Effector memory CD8-positive, alpha-beta T cell (primary cell): Measurements from ENCODE around the gene AP1G2.

ENCODE experiments used
- ATAC-seq: fragments of 150-1000 bp; cut with Tn5 transposase; replicated peaks from 2 replicates; pipeline ENCODE4 v1.10.0; 2021; ENCODE audit warnings: mild to moderate bottlenecking, moderate library complexity
- DNase-seq, 3 experiments: peaks; one replicate each; pipeline ENCODE4 v3.0.0; 2021
- H3K27ac Mint-ChIP-seq, 2 donors: one replicate each; pipeline ENCODE4 v1.8.0; 2022; ENCODE audit warnings: mild to moderate bottlenecking in 2 of 2, mixed read lengths in 2 of 2, moderate library complexity in 2 of 2
- H3K27me3 Mint-ChIP-seq, 2 donors: one replicate each; pipeline ENCODE4 v1.8.0; 2022; ENCODE audit warnings: mixed read lengths in 2 of 2
- H3K36me3 Mint-ChIP-seq: one replicate; pipeline ENCODE4 v1.8.0; 2022; ENCODE audit warnings: mild to moderate bottlenecking, moderate library complexity, mixed read lengths; ENCODE audit not compliant: insufficient read depth
- H3K4me1 Mint-ChIP-seq, 2 donors: one replicate each; pipeline ENCODE4 v1.8.0; 2022; ENCODE audit warnings: low read depth in 2 of 2, mixed read lengths in 2 of 2
- H3K4me3 Mint-ChIP-seq, 2 donors: one replicate each; pipeline ENCODE4 v1.8.0; 2022; ENCODE audit warnings: mild to moderate bottlenecking in 2 of 2, mixed read lengths in 2 of 2, moderate library complexity in 2 of 2
- H3K9me3 Mint-ChIP-seq, 2 donors: one replicate each; pipeline ENCODE4 v1.8.0; 2022; ENCODE audit warnings: mixed read lengths in 2 of 2

Gene AP1G2

DNA sequence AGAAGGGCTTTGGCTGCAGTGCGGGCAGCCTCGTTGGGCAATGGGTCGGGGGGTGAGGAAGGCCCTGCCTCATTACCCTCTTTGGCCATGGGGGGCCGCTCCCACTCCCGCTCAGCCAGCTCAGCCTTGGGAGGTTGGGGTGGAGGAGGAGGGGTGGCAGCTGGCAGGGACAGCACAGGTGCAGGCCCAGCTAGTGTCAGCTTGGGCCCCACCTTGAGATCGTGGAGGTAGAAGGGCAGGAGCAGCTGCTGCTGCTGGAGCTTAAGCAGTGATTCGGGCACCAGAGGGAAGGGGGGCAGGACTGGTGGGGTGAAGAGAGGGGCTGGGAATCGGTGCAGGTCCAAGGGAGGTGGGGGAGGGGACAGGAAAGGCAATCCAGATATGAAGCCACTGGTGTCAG is 42.0 kb downstream of the AP1G2 start:
- DNase-seq (no peak), ATAC-seq (no peak)
- H3K27ac Mint-ChIP-seq: no peak overlapping the region
- no peaks in the 10 kb centered on the region for H3K9me3 Mint-ChIP-seq
- no peaks in the 10 kb centered on the region for H3K36me3 Mint-ChIP-seq
- H3K4me3 Mint-ChIP-seq: no peak overlapping the region
- H3K4me1 Mint-ChIP-seq: no peaks in the 10 kb centered on the region
- no peaks in the 10 kb centered on the region for H3K27me3 Mint-ChIP-seq

DNA sequence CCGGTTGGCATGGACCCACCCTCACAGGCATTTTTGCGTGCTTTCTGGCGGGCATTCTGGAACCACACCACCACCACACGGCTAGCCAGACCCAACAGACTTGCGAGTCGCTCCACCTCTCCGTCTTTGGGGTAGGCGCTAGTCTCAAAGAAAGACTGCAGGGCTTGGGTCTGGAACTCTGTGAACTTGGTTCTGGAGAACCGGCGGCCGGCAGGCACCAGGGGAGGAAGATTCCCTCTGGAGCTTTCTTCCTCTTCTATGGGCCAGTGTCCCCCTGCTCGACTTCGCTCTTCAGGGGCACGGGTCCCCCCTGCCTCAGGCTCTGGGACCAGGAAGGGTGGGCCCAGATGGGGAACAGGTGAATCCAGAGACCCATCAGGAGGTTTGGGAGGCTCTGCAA is 42.6 kb downstream of the AP1G2 start:
- Mint-ChIP-seq H3K27ac (no peak overlapping the region), H3K27me3 (no peaks in the 10 kb centered on the region), H3K9me3 (no peaks in the 10 kb centered on the region), H3K36me3 (no peaks in the 10 kb centered on the region), H3K4me3 (no peak overlapping the region), H3K4me1 (no peaks in the 10 kb centered on the region)
- DNase-seq (no peak), ATAC-seq (no peak)

GRCh38 chr14:23523229-23524016 is 44.2 kb downstream of the AP1G2 start:
- DNase-seq (no peak), ATAC-seq (no peak)
- H3K27me3 Mint-ChIP-seq: no peaks in the 10 kb centered on the region
- H3K4me3 Mint-ChIP-seq: no peak overlapping the region
- peaks cover 2% of the 10 kb centered on the region for H3K36me3 Mint-ChIP-seq
- no peaks in the 10 kb centered on the region for H3K4me1 Mint-ChIP-seq
- no peak overlapping the region for H3K27ac Mint-ChIP-seq
- no peaks in the 10 kb centered on the region for H3K9me3 Mint-ChIP-seq

GRCh38 chr14:23522643-23523198 is 44.9 kb downstream of the AP1G2 start:
- DNase-seq: no peak
- no peak for ATAC-seq
- Mint-ChIP-seq H3K36me3 (peaks cover 2% of the 10 kb centered on the region), H3K27me3 (no peaks in the 10 kb centered on the region), H3K4me3 (no peak overlapping the region), H3K4me1 (no peaks in the 10 kb centered on the region), H3K27ac (no peak overlapping the region), H3K9me3 (no peaks in the 10 kb centered on the region)

DNA sequence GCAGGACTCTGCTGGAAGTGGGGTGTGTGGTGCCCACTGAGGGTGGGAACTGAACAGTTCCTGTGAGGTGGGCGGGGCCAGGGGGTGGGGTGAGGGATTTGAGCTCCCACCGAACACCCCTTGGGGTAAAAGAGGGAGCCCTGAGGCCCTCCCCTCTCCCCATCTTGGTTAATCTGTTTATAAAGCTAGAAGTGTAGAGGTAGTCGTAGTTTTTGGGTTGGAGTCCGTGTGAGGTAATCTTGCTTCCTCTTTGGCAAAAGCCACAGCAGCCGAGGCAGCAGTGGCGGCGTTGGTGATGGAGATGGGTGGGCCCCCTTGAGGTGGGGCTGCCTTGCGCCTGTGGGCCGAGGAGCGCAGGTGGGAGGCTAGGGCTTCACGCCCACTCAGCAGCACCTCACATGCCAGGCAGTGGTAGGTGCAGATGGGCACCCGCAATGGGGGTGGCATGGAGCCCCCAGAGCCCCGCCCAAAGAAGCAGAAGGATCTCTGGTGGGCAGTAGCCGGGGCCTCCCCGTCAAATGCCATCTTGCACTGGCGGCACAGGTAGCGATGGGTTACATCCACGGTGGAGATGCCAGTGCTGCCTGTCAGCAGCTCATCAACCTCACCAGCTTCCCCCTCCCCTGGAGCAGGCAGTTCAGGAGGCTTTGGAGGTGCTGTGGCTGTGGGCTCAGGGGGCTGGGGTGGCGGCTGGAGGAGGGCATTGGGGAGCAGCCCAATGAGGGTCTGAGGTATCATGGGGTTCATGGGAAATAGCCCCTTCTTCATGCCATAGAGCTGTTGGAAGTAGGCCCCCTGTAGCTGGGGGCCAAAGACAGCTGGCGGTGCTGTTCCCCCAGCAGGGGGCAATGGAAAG is 45.6 kb downstream of the AP1G2 start:
- peaks cover 2% of the 10 kb centered on the region for H3K36me3 Mint-ChIP-seq
- no peak for ATAC-seq
- H3K27me3 Mint-ChIP-seq: no peaks in the 10 kb centered on the region
- H3K27ac Mint-ChIP-seq: no peak overlapping the region
- no peaks in the 10 kb centered on the region for H3K4me1 Mint-ChIP-seq
- no peak for DNase-seq
- no peaks in the 10 kb centered on the region for H3K9me3 Mint-ChIP-seq
- H3K4me3 Mint-ChIP-seq: no peak overlapping the region

GRCh38 chr14:23520899-23521533 is 46.6 kb downstream of the AP1G2 start:
- Mint-ChIP-seq H3K27ac (peak overlapping the region in 1 of 2 donors; percentile 22), H3K27me3 (no peaks in the 10 kb centered on the region), H3K36me3 (peaks cover 2% of the 10 kb centered on the region), H3K4me3 (no peak overlapping the region), H3K9me3 (no peaks in the 10 kb centered on the region), H3K4me1 (no peaks in the 10 kb centered on the region)
- ATAC-seq (no peak), DNase-seq (no peak)

DNA sequence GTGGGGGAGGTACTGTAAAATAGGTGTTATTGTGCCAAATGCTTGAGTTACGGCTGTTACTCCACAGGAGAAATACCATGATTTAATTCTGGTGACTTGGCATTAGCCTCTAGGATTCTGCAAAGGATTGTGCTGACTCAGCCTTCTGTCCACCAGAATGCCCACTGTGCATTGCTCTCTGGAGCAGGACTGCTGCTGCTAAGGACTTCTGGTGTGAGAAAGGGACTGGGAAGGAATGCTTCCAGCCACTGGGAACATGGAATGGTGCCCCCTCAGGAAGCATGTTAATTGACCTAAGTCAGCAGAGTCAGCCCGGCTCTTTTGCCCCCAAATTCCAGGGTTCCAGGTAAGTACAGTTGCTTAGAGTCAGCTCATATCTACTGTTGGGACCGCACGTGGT is 48.9 kb downstream of the AP1G2 start:
- DNase-seq (no peak), ATAC-seq (no peak)
- H3K27me3 Mint-ChIP-seq: no peaks in the 10 kb centered on the region
- H3K4me1 Mint-ChIP-seq: peaks cover 0 to 2% of the 10 kb centered on the region in 2 donors
- no peaks in the 10 kb centered on the region for H3K9me3 Mint-ChIP-seq
- peak overlapping the region in 1 of 2 donors; percentile 65 for H3K27ac Mint-ChIP-seq
- peaks cover 2% of the 10 kb centered on the region for H3K36me3 Mint-ChIP-seq
- no peak overlapping the region for H3K4me3 Mint-ChIP-seq

GRCh38 chr14:23517650-23518326 is 49.8 kb downstream of the AP1G2 start:
- ATAC-seq (no peak), DNase-seq (no peak)
- H3K27me3 Mint-ChIP-seq: no peaks in the 10 kb centered on the region
- H3K4me3 Mint-ChIP-seq: no peak overlapping the region
- peaks cover 2% of the 10 kb centered on the region for H3K36me3 Mint-ChIP-seq
- no peak overlapping the region for H3K27ac Mint-ChIP-seq
- H3K9me3 Mint-ChIP-seq: no peaks in the 10 kb centered on the region
- H3K4me1 Mint-ChIP-seq: peaks cover 0 to 2% of the 10 kb centered on the region in 2 donors

- H3K4me3 Mint-ChIP-seq: no peak overlapping the region
- peaks cover 4 to 8% of the 10 kb centered on the region in 2 donors for H3K4me1 Mint-ChIP-seq
- no peak for ATAC-seq
- H3K27me3 Mint-ChIP-seq: no peaks in the 10 kb centered on the region
- H3K36me3 Mint-ChIP-seq: peaks cover 2% of the 10 kb centered on the region
- H3K9me3 Mint-ChIP-seq: no peaks in the 10 kb centered on the region
- H3K27ac Mint-ChIP-seq: no peak overlapping the region
- no peak for DNase-seq
Observed at GRCh38 chr14:23514644-23514957, 53.0 kb downstream of the AP1G2 start.

GRCh38 chr14:23513818-23514643 is 53.6 kb downstream of the AP1G2 start:
- DNase-seq (no peak), ATAC-seq (no peak)
- H3K9me3 Mint-ChIP-seq: no peaks in the 10 kb centered on the region
- no peak overlapping the region for H3K27ac Mint-ChIP-seq
- no peaks in the 10 kb centered on the region for H3K27me3 Mint-ChIP-seq
- H3K4me3 Mint-ChIP-seq: no peak overlapping the region
- H3K36me3 Mint-ChIP-seq: no peaks in the 10 kb centered on the region
- H3K4me1 Mint-ChIP-seq: peaks cover 4 to 8% of the 10 kb centered on the region in 2 donors

GRCh38 chr14:23513005-23513817 is 54.4 kb downstream of the AP1G2 start:
- Mint-ChIP-seq H3K27ac (no peak overlapping the region), H3K4me3 (no peak overlapping the region), H3K9me3 (no peaks in the 10 kb centered on the region), H3K36me3 (no peaks in the 10 kb centered on the region), H3K27me3 (no peaks in the 10 kb centered on the region), H3K4me1 (peaks cover 4 to 8% of the 10 kb centered on the region in 2 donors)
- no peak for DNase-seq
- no peak for ATAC-seq

DNA sequence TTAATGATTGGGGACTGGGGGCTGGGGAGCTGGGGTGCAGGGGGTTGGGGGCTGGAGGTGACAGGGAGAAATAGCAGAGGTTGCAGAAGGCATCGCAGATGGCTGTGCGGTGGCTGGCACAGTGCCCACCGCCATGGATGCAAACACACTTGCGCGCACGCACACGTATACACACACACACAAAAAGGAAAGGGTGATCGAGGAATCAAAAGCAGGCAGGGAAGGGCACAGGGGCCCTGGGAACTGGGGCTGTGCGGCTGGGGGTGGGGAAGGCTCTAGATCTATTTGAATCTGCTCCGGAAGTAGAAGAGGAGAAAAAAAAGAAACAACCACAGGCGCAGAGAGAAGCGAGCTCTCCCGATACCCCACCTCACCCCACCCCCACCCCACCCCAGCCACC is 55.4 kb downstream of the AP1G2 start:
- H3K36me3 Mint-ChIP-seq: peaks cover 3% of the 10 kb centered on the region
- no peak overlapping the region for H3K27ac Mint-ChIP-seq
- H3K9me3 Mint-ChIP-seq: no peaks in the 10 kb centered on the region
- peaks cover 4 to 8% of the 10 kb centered on the region in 2 donors for H3K4me1 Mint-ChIP-seq
- H3K4me3 Mint-ChIP-seq: peak overlapping the region; percentile 40 to 67
- H3K27me3 Mint-ChIP-seq: no peaks in the 10 kb centered on the region
- no peak for ATAC-seq
- DNase-seq: no peak
